Neural progenitor cell (in vitro differentiated cells): ENCODE results near the gene PRMT7.

ENCODE experiments used
- CTCF ChIP-seq: fragments of 200-600 bp; sonication (generic); IDR thresholded peaks from 2 replicates; pipeline ENCODE4 v1.5.1; 2017; ENCODE audit warnings: antibody characterized with exemption, mild to moderate bottlenecking
- EZH2 ChIP-seq: fragments of 200-600 bp; sonication (generic); IDR thresholded peaks from 2 replicates; pipeline ENCODE4 v1.6.1; 2017; ENCODE audit warnings: antibody characterized with exemption, mild to moderate bottlenecking, moderate library complexity
- EZH2phosphoT487 ChIP-seq: fragments of 200-600 bp; sonication (generic); IDR thresholded peaks from 2 replicates; pipeline ENCODE4 v1.6.1; 2017; ENCODE audit warnings: antibody characterized with exemption

- no peak for TF ChIP-seq CTCF
- no peak for TF ChIP-seq EZH2phosphoT487
- no peak for TF ChIP-seq EZH2
Observed at GRCh38 chr16:68270353-68270752, 40.5 kb upstream of the PRMT7 start.
